ENCODE results near the gene APBB3.
A peak's percentile ranks its signal among the peaks of the same experiment; 100 is the strongest.

DNA sequence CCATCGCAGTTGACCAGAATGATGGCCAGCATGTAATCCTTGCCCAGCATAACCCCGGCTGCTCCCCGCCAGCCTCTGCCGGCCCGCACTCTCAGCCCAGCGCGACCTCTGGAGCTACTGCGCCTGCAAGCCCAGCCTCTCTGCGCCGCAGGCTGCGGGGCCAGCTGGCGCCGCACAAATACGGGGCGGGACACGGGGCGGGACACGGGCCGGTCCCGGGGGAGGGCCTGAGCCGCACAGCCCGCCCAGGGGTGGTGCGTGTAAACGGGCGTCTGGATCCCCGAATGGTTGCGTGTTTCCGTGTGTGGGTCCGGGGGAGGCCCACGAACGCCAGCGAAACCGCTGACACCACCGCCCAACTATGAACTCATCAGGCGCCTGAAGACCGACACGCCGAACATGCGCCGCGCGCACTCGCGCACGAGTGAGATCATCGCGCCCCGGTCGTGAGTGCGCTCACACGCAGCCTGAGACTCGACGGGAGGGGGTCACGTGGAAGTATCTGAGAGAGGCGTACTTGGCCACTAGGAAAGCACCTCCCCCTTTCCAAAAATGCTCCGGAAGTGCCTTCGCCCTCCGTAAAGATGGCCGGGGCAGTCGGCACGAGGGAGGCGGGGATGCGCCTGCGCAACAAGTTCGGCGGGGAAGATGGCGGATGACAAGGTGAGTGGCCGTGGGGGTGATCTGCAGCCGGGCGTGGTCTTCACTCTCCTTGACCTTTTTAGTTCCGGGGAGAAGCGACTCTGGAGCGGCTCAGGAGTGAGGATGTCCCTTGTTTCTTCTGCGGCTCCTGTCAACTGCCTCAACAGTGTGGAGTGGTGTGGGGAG, at the start of gene APBB3, which contains the start of gene SLC35A4:
- TF ChIP-seq POLR2AphosphoS5 (IDR thresholded peaks at IDR 0.05; ENCODE audit: low read depth, low read length) = peak; percentile 83
- peak; percentile 76; the same call in 1 of the 2 replicates for TF ChIP-seq SIN3A (IDR thresholded peaks at IDR 0.05; ENCODE audit: borderline replicate concordance, insufficient read depth, low read length)
- no peak for TF ChIP-seq FOXP2 (optimal IDR thresholded peaks at IDR 0.05; ENCODE audit: borderline replicate concordance, extremely low read depth, extremely low read length, insufficient read depth)
- peak; percentile 88 for TF ChIP-seq TAF1 (IDR thresholded peaks at IDR 0.05; ENCODE audit: borderline replicate concordance, insufficient read depth, low read length)
